SHP77 (cell line): ENCODE data around the gene BPNT1.
"Not testable (repeated sequence)": the region's sequence is repeated elsewhere in the genome, so short reads cannot be mapped to it uniquely, and the experiment has no call there.

Experiments
- DNase-seq, 2 experiments: peaks; one replicate each; lab custom pipeline; 2025; lab: John Stamatoyannopoulos, UW

BPNT1 gene

DNA sequence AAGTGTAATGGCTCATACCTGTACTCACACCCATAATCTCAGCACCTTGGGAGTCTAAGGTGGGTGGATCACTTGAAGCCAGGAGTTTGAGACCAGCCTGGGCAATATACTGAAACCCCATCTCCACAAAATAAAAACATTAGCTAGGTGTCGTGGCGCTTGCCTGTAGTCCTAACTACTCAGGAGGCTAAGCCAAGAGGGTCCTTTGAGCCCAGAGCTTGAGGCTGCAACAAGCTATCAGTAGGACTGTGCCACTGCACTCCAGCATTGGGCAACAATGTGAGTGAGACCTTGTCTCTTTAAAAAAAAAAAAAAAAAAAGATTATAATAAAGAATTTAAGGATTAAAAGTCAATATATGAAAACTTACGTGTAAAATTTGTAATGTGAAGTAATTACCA is 11.7 kb downstream of the BPNT1 start:
- DNase-seq, result no peak

DNA sequence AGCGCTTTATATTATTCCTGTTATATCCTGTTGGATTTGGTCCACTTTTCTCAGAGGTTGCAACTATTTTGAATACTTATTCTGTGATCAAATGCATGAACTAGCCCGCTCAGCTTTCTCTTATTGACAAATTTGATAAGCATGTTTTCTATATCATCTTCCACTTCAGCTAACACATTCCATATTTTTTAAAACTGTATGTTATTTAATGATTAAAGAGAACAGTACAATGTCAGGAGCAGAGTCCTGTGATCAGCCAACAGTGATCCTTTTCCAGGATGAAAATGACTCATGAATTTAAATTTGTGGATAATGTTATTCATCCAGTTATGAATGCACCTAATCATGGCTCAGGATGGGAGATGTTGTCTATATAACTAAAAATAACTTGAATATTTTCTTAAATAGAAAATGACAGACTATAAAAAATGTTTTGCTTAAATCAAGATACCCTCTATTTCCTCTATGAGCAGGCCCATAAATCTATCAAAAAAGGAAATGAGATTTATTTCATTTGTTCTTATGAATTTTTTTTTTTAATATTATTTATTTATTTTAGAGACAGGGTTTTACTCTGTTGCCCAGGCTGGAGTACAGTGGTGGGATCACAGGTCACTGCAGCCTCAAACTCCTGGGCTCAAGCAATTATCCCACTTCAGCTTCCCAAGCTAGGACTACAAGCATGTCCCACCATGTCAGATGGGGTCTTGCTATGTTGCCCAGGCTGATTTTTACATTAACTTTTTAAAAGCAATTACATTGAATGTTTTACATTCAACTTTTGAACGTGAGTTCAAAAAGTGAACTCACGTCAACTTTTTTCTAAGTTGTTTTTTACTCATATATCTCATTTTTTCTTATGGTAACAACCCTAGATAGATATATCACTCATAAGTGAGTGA is 12.5 kb downstream of the BPNT1 start:
- DNase-seq, result no peak

DNA sequence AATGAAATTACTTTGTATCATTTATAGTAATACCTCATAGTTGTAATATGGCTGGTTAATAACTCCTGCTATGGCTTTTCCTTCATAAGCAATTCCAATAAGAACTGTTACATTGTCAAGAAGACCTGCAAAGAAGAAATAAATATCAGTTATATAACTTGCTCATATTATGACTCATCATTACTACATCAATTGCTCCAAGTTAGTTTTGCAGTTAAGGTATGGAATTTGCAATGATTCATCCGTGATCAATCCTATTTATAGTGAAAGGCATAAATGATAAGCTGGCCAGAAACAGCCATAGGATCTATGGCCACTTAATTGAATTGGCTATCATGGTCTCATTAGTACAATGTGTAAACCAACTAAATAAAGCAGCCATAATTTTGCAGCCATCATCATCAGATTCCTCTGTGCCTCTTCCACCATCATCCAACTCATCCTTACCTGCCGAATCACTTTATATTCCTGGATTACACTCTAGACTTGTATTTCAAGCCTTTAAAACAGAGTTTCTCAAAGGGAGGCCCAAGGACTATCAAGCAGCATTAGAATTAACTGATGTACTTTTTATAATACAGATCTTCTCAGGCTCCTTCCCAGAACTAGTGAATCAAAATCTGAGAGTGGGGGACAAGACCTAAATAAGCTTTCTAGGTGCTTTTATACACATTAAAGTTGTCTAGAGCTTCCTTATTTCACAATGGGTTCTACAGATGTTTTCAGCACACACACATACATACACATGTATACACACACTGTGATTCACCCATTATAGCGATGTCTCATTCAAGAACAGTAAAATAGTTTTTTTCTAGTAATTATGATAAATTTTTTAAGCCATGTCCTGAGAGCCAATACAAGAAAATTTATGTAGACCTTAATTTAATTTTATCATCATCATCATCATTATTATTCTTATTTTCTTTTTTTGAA is 22.1 kb downstream of the BPNT1 start:
- DNase-seq, result no peak

DNA sequence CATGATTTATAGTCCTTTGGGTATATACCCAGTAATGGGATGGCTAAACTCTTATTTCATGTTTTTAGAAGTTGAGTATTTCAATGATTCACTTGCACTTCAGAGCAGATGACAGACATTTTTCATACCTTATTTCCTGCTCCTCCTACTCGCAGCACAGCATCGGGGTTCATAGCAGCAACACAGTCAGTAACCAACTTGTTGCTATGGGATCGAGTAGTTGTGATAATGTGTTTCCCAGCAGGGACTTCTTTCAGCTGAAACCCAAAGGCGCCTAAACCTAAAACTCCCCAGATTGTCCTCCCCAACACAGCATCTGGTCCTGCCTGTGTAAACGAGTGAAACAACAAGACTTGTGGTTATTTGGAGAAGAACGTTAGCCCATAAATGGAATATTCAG is 27.0 kb downstream of the BPNT1 start:
- DNase-seq, result no peak

DNA sequence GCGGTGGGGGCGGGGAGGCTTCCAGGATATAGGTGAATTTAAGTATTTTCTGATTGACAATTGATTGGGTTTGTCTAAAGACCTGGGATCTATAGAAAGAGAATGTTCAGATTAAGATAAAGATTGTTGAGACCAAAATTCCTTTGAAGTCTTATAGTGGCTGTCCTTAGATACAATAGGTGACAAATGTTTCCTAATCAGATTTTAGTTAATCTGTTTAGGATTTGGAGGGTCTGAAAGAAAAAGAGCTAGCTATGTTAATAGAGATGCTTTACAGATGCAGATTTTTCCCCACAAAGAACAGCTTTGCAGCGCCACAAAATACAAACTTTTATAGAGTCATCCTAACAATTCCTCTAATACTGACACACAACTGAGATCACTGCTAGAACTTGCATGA is 28.7 kb downstream of the BPNT1 start:
- DNase-seq, result no peak

DNA sequence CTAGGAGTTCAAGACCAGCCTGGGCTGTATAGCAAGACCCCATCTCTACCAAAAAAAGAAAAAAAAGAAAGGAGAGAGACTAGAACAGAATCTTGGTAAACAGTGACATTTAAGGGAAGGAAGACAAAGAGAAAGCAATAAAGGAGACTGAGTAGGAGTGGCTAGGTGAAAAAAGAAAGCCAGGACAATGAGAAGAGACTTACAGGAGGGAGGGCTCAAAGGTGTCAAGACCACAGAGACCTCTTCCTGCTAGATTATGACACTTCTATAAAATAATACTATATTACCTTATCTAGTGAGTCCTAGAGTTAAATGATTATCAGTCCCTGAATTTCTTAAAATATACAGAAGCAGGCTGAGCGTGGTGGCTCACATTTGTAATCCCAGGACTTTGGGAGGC is 33.2 kb downstream of the BPNT1 start:
- DNase-seq, result no peak

DNA sequence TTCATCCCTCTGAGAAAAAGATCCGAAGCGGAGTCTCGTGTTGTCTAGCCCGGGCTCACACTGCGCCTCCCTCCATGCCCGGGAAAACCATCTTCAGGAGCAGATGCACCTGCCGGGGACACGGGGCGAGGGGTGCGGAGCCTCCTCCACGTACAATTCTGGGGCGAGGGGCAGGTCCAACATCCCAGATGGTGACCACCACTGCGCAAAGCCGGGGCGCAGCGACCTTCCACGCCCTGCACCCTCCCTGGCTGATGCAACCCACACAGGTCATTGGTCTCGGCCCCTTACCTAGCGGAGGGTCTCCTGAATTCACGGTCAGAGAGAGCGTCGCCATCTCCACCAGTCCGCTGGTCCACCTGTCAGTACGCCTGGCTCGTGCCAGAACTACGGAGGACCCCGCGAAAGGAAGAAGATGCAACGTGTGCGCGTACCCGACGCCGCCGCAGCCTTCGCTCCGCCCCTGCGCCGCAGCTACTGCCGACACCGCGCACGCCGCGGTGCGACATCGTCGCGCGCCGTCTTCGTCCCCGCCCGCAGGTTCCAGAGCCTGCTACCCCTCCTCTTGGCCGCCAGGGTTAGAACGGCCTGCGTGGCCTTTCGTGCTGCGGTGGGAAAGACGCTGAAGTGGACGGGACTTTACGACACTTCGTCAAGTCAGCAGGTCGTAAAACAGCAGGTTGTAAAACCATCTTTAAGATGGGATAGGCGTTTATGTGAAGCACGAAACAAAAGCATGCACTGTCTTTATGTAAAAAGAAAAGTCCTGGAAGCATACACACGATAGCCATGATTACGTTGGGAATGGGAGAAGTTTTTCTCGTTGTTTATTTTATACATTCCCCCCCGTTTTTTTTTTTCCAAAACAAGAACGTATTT is 43.3 kb downstream of the BPNT1 start, which contains the start of gene EPRS1:
TSS of gene EPRS1 (minus strand) at position 454 of the 879 bp plus-strand sequence. CDS start at position 337, 117 bp downstream.
- DNase-seq, result peak; percentile 93 to 96

DNA sequence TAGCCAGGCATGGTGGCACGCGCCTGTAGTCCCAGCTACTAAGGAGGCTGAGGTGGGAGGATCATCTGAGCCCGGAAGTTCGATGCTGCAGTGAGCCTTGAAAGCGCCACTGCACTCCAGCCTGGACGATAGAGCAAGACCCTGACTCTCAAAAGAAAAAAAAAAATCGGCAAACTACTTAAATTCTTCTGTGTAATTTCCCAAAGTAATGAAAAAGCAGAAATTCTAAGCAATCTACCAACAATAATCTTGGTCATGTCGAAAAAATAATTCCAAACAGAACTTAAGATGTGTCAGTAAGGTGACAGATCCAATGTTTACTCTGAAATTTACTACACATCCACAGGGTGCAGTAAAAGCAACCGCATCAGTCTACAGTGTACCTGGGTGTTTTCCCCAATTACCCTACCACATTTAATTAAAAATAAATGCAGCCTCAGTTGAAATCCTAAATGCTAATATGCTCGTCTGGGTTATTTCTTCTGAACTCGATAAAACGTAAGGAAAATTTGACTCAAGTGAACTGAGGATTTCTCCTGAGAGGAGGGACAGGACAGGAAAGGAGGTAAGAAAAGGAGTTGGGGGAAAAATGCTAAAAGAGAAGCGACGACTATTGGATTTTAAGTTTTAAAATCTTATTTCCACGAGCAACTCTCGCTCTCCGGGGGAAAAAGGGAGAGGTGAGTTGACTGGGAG is 44.1 kb downstream of the BPNT1 start:
- peak; percentile 3 for DNase-seq

DNA sequence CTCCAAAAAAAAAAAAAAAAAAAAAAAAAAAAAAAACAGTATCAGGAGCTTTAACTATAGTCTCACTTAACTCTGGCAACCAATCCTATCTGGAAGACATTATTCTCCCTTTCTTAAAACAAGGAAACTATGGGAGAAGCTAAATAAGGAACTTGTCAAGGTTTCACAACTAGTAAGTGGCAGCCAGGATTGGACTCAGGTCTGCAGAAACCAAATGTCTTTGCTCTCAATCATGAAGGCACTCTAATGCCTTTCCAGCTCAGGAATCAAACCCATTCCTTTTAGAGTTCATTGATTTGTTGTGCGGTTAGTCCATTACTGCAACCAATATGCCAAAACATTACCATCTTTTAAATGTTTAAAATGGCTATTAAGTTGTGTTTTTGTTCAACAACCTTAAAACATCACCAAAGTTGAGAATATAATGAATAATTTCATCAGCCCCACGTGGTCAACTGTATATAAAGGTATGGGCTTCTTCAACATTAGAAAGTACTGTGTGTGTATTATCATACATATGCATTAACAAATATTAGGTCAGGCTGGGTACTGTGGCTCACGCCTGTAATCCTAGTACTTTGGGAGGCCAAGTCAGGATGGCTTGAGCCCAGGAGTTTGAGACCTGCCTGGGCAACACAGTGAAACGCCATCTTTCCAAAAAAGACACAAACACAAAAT is 44.8 kb downstream of the BPNT1 start:
- DNase-seq, result no peak

DNA sequence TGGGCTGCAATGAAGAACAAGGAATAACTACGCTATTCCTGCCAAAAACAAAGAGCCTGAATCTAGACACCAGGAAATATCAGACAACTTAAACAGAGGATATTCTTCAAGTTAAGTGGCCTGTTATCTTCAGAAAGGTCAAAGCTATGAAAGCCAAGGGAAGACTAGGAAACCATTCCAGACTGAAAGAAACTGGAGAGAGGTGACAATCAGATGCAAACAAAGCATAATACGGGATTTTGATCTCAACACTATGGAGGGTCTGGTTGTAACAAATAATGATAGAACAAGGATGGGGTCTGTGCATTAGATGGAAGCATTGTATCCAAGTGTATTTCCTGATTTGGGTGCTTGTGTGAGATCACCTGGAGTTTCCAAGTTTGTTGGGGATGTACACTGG is 45.9 kb downstream of the BPNT1 start:
- no peak for DNase-seq

DNA sequence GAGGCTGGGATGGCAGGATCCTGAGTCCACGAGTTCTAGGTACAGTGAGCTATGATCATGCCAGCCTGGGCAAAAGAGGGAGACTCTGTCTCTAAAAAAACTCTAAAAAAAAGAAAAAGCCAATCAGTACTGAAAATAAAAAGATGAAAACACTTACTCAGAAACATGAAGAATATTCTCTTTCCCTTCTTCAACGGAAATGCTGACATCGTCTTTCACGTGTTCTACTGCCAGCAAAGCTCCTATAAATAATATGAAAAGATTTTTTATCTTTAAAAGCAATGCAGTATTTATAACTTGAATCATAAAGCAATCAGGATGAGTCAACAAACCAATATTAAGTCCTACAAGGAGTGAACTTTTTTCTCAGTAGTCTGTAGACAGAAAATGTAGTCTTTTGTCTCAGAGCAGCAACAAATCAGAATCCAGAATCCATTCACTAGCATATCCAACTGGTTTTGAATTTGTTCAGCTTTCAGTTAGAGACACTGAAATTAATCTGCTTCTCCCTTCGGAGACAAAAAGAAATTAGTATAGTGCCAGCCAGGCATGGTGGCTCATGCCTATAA is 49.5 kb downstream of the BPNT1 start:
- DNase-seq, result no peak

DNA sequence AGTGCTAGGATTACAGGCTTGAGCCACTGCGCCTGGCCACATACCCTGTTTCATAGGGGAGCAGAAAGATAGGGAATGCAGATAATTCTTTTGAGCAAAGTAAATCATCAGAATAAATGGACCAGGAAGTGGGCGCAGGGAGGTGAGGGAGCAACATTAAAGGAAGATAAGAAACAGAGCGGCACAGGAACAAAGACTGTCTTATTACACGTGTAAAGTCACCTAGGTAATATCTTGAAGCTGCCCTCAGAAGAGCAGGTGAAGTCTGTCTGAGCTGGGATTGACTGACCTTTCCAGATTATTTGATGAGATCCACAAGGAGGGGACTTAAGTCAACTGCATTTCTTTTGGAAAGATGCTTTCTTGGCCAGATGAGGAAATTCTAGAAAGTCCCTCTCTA is 50.9 kb downstream of the BPNT1 start:
- no peak for DNase-seq

DNA sequence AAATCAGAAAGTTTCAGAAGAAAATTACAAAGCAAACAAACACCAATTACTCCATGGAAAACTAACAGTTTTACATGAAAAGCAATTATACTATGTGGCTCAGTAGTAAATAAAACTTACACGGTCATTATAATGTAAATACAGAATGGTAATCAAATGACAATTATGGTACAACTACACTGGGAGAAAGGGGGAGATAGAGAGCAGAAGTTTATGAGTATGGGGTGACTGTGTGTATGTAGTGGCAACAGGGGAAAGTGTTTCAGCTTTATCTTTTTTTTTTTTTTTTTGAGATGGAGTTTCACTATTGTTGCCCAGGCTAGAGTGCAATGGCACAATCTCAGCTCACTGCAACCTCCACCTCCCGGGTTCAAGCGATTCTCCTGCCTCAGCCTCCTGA is 51.8 kb downstream of the BPNT1 start:
- not testable (repeated sequence) for DNase-seq

DNA sequence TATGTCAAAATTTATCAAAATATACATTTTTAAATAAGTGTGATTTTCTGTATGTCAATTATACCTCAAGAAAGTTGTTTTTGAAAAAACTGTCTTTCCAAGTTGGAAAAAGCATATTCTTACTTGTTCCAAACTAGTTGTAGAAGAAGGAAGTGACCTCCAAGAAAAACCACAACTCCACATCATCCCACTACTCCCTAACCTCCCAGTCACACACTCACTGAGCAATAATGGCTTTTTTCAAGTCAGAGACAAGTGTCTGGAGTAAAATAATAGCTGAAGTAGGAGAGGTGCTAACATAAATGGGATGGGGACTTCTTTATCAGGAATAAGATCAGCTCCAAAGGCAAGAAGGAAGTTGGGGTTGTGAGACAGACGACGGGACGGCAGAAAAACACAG is 56.7 kb downstream of the BPNT1 start:
- DNase-seq, result no peak

DNA sequence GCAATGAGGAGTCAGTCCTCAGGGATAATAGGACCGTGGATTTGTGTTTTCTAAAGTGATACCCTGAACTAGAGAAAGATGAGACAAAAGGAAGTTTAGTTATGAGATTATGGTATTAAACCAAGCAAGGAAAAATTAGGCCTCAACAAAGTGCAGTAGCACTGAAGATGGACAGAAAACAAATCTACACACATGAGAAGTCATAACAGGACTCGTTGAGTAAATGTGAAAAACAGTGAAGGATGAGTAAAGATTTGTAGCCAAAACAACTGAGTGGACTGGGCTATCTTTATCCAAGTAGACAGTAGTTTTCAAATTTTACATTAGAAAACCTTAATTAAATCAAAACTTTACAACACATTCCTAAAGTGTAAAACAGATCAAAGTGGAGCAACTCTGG is 58.3 kb downstream of the BPNT1 start:
- no peak for DNase-seq

DNA sequence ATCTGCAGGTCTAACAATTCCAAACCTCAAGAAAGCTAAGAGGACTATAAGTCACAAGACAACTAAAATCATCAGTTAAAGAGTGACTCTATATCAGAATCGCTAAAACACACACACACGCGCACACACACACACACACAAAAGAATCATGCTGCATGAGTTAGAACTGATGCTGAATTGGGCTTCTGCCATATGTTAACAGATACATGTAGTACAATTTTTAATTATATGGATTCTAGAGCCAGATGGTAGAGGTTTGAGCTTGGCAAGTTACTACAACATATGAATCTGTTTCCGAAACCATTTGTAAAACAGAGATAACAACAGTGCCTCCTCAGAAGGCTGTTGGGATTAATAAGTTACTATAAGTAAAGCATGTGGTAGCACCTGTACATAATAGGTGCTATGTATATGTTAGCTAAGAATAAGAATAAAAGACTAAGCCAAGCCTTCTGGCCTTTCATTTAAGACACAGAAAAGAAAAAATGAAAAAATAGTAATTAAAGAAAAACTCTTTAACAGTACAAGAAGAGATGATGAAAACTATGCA is 61.2 kb downstream of the BPNT1 start:
- no peak for DNase-seq

DNA sequence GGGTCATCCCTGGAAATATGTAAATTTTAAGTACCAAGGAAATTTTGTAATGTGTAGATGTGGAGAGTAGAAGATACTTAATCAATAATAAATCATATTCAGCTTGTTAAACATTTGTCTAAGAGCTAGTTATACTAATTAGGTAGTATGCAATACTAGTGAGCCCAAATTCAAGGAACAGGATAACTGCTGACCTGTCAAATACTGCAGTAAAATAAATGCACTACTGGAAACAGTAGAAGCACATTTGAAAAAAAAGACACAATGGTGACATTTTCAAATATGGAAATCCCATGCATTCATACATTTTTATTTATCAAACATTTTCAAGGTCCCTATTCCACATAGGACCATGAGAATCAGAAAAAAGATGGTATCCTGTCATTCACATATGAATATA is 70.5 kb downstream of the BPNT1 start:
- DNase-seq, result no peak

DNA sequence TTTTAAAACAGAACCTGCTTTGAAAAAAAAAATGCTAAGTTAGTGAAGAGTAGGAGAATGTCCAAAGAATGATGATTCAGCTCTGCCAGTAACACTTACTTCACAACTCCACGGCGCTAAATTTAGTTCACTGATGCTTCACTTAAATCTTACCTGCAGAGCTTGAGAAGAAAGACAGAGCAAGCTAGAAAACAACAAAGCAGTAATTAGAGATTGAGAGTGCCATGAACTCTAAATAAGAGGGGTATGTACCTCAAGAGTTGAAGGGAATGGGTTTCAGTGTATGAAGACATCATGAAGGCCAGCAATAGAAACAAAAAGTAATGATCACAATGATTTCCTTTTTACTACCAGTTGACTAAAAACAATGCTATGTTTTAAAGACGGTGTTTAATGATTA is 76.1 kb downstream of the BPNT1 start:
- no peak for DNase-seq

DNA sequence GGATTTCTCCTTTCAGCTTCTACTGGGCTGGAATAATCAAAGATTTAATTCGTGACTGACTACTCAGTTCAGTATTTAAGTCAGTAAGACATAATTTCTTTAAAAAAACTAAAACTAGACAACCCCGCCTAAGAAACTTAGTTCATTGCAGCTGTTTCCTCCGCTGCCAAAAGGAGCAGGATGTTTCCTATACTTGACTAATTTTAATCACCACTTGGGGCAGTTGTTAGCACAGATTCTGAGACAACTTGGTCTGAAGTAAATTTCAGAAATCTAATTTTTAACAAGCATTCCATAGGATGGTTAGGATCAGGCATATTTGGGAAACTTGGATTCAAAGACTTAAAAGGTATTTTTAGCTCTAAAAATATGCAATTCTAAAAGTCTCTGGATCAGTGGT is 77.3 kb downstream of the BPNT1 start:
- no peak for DNase-seq

DNA sequence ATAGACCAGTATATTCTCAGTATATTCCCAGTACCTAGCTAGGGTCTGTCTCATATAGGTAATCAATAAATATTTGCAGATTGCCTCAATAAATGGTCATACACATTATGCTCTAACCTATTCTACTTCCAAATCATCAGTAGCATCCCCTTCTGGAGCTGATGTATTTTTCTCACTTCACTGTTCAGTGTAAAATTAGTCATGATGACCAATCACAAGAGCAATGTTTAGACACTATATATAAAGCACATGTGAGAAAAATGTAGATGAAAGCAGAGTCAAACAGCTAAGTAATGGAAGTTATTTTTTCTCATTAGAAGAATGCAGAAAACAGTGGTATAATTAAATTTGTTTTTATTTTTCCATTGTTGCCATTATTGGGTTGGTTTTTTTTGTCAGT is 78.0 kb downstream of the BPNT1 start:
- DNase-seq, result no peak
